SK-N-SH (cell line): ENCODE measurements around the gene SYT17.

Experiments used
- CHD2 ChIP-seq: fragments of 150-350 bp; IDR thresholded peaks from 2 replicates; pipeline ENCODE4 v1.6.1; 2018; ENCODE audit warnings: low read length; ENCODE audit not compliant: partially characterized antibody
- CTCF ChIP-seq: fragments of 200-600 bp; sonication (generic); IDR thresholded peaks from 2 replicates; pipeline ENCODE4 v1.6.1; 2017; ENCODE audit warnings: antibody characterized with exemption, mild to moderate bottlenecking, moderate library complexity
- ELF1 ChIP-seq: IDR thresholded peaks from 2 replicates; pipeline ENCODE4 v1.4.0; 2012
- EP300 ChIP-seq, 2 experiments: IDR thresholded peaks; 2 replicates each; pipeline versions ENCODE4 v1.4.0 to v1.6.1; 2012; ENCODE audit warnings: borderline replicate concordance in 1 of 2, low read depth in 1 of 2, low read length in 1 of 2
- MXI1 ChIP-seq: IDR thresholded peaks from 2 replicates; pipeline ENCODE4 v1.6.1; 2012; ENCODE audit warnings: mild to moderate bottlenecking, low read depth, low read length, improper control_type of control experiment
- NFIC ChIP-seq: IDR thresholded peaks from 2 replicates; pipeline ENCODE4 v1.4.0; 2012; ENCODE audit warnings: borderline replicate concordance
- NRF1 ChIP-seq: IDR thresholded peaks from 2 replicates; pipeline ENCODE4 v1.6.1; 2012; ENCODE audit warnings: low read depth, mild to moderate bottlenecking, low read length
- POLR2AphosphoS5 ChIP-seq: IDR thresholded peaks from 2 replicates; pipeline ENCODE4 v1.6.1; 2012; ENCODE audit warnings: low read depth, low read length
- TAF1 ChIP-seq: IDR thresholded peaks from 2 replicates; pipeline ENCODE4 v1.6.1; 2012; ENCODE audit warnings: low read depth, mild to moderate bottlenecking, low read length, moderate library complexity, borderline replicate concordance
- YY1 ChIP-seq: IDR thresholded peaks from 2 replicates; pipeline ENCODE4 v1.4.0; 2012; ENCODE audit warnings: low read depth, mild to moderate bottlenecking

GRCh38 chr16:19219836-19220235, 51.8 kb downstream of the SYT17 start:
- TF ChIP-seq NFIC (no peak), CTCF (no peak), CHD2 (no peak), EP300 (IDR thresholded peaks at IDR 0.05; ENCODE audit: borderline replicate concordance in 1 of 2, low read depth in 1 of 2, low read length in 1 of 2) (no peak), TAF1 (no peak), ELF1 (no peak), YY1 (no peak), POLR2AphosphoS5 (no peak), MXI1 (no peak), NRF1 (no peak)
